Measurements from ENCODE around the gene RAB11FIP3. TPM values are rescaled to one million over a fixed set of nuclear protein-coding genes. Genes with fewer than 3 reads are reported as not detected.

RAB11FIP3 gene
- total and polyA plus RNA-seq, 2 of the 13 experiments (the other 11 are each of a cell fraction or from before 2014, with no cell fraction given), result 34.3 to 57.6 TPM

GRCh38 chr16:527015-527903 lies 101.8 kb downstream of the RAB11FIP3 start, which contains the start of gene CAPN15 (continued):
- TF ChIP-seq, protein P1, sequence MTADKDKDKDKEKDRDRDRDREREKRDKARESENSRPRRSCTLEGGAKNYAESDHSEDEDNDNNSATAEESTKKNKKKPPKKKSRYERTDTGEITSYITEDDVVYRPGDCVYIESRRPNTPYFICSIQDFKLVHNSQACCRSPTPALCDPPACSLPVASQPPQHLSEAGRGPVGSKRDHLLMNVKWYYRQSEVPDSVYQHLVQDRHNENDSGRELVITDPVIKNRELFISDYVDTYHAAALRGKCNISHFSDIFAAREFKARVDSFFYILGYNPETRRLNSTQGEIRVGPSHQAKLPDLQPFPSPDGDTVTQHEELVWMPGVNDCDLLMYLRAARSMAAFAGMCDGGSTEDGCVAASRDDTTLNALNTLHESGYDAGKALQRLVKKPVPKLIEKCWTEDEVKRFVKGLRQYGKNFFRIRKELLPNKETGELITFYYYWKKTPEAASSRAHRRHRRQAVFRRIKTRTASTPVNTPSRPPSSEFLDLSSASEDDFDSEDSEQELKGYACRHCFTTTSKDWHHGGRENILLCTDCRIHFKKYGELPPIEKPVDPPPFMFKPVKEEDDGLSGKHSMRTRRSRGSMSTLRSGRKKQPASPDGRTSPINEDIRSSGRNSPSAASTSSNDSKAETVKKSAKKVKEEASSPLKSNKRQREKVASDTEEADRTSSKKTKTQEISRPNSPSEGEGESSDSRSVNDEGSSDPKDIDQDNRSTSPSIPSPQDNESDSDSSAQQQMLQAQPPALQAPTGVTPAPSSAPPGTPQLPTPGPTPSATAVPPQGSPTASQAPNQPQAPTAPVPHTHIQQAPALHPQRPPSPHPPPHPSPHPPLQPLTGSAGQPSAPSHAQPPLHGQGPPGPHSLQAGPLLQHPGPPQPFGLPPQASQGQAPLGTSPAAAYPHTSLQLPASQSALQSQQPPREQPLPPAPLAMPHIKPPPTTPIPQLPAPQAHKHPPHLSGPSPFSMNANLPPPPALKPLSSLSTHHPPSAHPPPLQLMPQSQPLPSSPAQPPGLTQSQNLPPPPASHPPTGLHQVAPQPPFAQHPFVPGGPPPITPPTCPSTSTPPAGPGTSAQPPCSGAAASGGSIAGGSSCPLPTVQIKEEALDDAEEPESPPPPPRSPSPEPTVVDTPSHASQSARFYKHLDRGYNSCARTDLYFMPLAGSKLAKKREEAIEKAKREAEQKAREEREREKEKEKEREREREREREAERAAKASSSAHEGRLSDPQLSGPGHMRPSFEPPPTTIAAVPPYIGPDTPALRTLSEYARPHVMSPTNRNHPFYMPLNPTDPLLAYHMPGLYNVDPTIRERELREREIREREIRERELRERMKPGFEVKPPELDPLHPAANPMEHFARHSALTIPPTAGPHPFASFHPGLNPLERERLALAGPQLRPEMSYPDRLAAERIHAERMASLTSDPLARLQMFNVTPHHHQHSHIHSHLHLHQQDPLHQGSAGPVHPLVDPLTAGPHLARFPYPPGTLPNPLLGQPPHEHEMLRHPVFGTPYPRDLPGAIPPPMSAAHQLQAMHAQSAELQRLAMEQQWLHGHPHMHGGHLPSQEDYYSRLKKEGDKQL (CRISPR knock-in tag; IDR thresholded peaks at IDR 0.05; ENCODE audit: low read depth), result no peak
- TF ChIP-seq, protein P2, sequence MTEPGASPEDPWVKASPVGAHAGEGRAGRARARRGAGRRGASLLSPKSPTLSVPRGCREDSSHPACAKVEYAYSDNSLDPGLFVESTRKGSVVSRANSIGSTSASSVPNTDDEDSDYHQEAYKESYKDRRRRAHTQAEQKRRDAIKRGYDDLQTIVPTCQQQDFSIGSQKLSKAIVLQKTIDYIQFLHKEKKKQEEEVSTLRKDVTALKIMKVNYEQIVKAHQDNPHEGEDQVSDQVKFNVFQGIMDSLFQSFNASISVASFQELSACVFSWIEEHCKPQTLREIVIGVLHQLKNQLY (CRISPR knock-in tag; IDR thresholded peaks at IDR 0.05), result no peak
- TF ChIP-seq, protein P3, sequence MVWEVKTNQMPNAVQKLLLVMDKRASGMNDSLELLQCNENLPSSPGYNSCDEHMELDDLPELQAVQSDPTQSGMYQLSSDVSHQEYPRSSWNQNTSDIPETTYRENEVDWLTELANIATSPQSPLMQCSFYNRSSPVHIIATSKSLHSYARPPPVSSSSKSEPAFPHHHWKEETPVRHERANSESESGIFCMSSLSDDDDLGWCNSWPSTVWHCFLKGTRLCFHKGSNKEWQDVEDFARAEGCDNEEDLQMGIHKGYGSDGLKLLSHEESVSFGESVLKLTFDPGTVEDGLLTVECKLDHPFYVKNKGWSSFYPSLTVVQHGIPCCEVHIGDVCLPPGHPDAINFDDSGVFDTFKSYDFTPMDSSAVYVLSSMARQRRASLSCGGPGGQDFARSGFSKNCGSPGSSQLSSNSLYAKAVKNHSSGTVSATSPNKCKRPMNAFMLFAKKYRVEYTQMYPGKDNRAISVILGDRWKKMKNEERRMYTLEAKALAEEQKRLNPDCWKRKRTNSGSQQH (CRISPR knock-in tag; IDR thresholded peaks at IDR 0.05; ENCODE audit: low read depth), result no peak
- peak; percentile 19; the same call in 1 of the 2 replicates for TF ChIP-seq SP5 (CRISPR knock-in tag; IDR thresholded peaks at IDR 0.05; ENCODE audit: borderline replicate concordance, low read depth)
- peak; percentile 59; the same call in 1 of the 2 replicates for TF ChIP-seq ZSCAN25 (CRISPR knock-in tag; IDR thresholded peaks at IDR 0.05)
- no peak for TF ChIP-seq ZNF17 (CRISPR knock-in tag; IDR thresholded peaks at IDR 0.05)
- TF ChIP-seq ZNF605 (CRISPR knock-in tag; IDR thresholded peaks at IDR 0.05), result peak; percentile 30; the same call in 1 of the 2 replicates
- TF ChIP-seq ZNF552 (CRISPR knock-in tag; IDR thresholded peaks at IDR 0.05; ENCODE audit: borderline replicate concordance), result peak; percentile 18; the same call in 1 of the 2 replicates
- peak; percentile 32 for TF ChIP-seq YY1 (IDR thresholded peaks at IDR 0.05; ENCODE audit: insufficient read depth, insufficient replicate concordance, low read depth, low read length)
- no peak for TF ChIP-seq NFKBIZ (CRISPR knock-in tag; IDR thresholded peaks at IDR 0.05)
- TF ChIP-seq, protein P4, sequence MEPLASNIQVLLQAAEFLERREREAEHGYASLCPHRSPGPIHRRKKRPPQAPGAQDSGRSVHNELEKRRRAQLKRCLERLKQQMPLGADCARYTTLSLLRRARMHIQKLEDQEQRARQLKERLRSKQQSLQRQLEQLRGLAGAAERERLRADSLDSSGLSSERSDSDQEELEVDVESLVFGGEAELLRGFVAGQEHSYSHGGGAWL (CRISPR knock-in tag; IDR thresholded peaks at IDR 0.05), result no peak
- no peak for TF ChIP-seq ZNF720 (CRISPR knock-in tag; IDR thresholded peaks at IDR 0.05)
- TF ChIP-seq, protein P5, sequence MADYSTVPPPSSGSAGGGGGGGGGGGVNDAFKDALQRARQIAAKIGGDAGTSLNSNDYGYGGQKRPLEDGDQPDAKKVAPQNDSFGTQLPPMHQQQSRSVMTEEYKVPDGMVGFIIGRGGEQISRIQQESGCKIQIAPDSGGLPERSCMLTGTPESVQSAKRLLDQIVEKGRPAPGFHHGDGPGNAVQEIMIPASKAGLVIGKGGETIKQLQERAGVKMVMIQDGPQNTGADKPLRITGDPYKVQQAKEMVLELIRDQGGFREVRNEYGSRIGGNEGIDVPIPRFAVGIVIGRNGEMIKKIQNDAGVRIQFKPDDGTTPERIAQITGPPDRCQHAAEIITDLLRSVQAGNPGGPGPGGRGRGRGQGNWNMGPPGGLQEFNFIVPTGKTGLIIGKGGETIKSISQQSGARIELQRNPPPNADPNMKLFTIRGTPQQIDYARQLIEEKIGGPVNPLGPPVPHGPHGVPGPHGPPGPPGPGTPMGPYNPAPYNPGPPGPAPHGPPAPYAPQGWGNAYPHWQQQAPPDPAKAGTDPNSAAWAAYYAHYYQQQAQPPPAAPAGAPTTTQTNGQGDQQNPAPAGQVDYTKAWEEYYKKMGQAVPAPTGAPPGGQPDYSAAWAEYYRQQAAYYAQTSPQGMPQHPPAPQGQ (CRISPR knock-in tag; IDR thresholded peaks at IDR 0.05; ENCODE audit: borderline replicate concordance), result no peak
- no peak for TF ChIP-seq MIER3 (CRISPR knock-in tag; IDR thresholded peaks at IDR 0.05; ENCODE audit: borderline replicate concordance)
- TF ChIP-seq ZFP41 (CRISPR knock-in tag; IDR thresholded peaks at IDR 0.05; ENCODE audit: borderline replicate concordance), result no peak
- no peak for TF ChIP-seq PRMT3 (CRISPR knock-in tag; IDR thresholded peaks at IDR 0.05; ENCODE audit: borderline replicate concordance, low read depth)
- TF ChIP-seq KAT7 (CRISPR knock-in tag; IDR thresholded peaks at IDR 0.05; ENCODE audit: borderline replicate concordance), result peak; percentile 82; the same call in 1 of the 2 replicates
- no peak for TF ChIP-seq ZBTB1 (CRISPR knock-in tag; IDR thresholded peaks at IDR 0.05; ENCODE audit: borderline replicate concordance)
- no peak for TF ChIP-seq ZNF430 (CRISPR knock-in tag; IDR thresholded peaks at IDR 0.05)
